Loucy (cell line): ENCODE data around the gene CAMTA1.

Experiments used
- EZH2phosphoT487 ChIP-seq: fragments of 200-600 bp; IDR thresholded peaks from 2 replicates; pipeline ENCODE4 v1.6.1; 2018; ENCODE audit warnings: antibody characterized with exemption, mild to moderate bottlenecking, moderate library complexity, borderline replicate concordance
- TF ChIP-seq, protein P1 (sequence below): fragments of 200-600 bp; sonication (generic); conservative IDR thresholded peaks from 2 replicates; pipeline ENCODE4 v1.5.1; 2014; ENCODE audit warnings: mild to moderate bottlenecking, antibody characterized with exemption, low read length

DNA sequence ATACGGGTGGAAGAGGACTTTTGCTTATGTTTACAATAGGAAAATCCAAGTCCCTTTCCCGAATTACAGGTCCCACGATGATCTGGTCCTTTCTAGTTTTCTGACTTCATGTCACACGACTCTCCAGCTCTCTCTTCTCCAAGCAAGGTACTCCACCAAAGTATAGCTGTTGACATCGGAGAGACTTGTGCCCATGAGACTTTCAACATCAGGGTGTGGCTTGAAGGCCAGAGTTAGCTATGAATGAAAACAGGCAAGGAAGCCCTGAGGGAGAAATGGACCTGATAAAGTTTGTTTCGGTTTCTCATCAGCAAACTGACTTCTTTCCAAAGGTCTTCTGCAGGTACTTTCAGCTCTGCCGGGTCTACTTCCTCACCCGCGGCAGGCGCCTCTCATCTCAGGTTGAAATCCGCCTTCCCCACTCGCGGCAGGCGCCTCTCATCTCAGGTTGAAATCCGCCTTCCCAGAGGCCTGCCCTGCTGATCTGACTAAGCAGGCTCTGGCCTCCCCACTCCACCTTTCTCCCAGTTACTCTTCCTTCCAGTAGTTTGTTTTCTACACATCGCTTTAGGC lies 996.8 kb downstream of the CAMTA1 start:
- TF ChIP-seq, protein P1, sequence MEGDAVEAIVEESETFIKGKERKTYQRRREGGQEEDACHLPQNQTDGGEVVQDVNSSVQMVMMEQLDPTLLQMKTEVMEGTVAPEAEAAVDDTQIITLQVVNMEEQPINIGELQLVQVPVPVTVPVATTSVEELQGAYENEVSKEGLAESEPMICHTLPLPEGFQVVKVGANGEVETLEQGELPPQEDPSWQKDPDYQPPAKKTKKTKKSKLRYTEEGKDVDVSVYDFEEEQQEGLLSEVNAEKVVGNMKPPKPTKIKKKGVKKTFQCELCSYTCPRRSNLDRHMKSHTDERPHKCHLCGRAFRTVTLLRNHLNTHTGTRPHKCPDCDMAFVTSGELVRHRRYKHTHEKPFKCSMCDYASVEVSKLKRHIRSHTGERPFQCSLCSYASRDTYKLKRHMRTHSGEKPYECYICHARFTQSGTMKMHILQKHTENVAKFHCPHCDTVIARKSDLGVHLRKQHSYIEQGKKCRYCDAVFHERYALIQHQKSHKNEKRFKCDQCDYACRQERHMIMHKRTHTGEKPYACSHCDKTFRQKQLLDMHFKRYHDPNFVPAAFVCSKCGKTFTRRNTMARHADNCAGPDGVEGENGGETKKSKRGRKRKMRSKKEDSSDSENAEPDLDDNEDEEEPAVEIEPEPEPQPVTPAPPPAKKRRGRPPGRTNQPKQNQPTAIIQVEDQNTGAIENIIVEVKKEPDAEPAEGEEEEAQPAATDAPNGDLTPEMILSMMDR: no peak
- TF ChIP-seq EZH2phosphoT487: no peak
